Measurements from ENCODE around the gene SMIM44. TPM values are rescaled to one million over a fixed set of nuclear protein-coding genes. Genes with fewer than 3 reads are reported as not detected.

The SMIM44 gene
- total RNA-seq, 4 donors from 2014 or later = not detected

- Histone ChIP-seq H3K4me1 (peaks cover 19% of the 10 kb centered on the region), H3K4me3 (no peak overlapping the region), H3K27me3 (no peaks in the 10 kb centered on the region), H3K9me3 (no peaks in the 10 kb centered on the region), H3K27ac (peak overlapping the region; percentile 22), H3K36me3 (peaks cover 51% of the 10 kb centered on the region)
- 73% methylated on average over 7 of the region's 7 CpGs for WGBS
- TF ChIP-seq, protein P1, sequence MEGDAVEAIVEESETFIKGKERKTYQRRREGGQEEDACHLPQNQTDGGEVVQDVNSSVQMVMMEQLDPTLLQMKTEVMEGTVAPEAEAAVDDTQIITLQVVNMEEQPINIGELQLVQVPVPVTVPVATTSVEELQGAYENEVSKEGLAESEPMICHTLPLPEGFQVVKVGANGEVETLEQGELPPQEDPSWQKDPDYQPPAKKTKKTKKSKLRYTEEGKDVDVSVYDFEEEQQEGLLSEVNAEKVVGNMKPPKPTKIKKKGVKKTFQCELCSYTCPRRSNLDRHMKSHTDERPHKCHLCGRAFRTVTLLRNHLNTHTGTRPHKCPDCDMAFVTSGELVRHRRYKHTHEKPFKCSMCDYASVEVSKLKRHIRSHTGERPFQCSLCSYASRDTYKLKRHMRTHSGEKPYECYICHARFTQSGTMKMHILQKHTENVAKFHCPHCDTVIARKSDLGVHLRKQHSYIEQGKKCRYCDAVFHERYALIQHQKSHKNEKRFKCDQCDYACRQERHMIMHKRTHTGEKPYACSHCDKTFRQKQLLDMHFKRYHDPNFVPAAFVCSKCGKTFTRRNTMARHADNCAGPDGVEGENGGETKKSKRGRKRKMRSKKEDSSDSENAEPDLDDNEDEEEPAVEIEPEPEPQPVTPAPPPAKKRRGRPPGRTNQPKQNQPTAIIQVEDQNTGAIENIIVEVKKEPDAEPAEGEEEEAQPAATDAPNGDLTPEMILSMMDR (IDR thresholded peaks at IDR 0.05) = no peak
- TF ChIP-seq POLR2AphosphoS5 (IDR thresholded peaks at IDR 0.05) = no peak
- TF ChIP-seq POLR2A (IDR thresholded peaks at IDR 0.05) = no peak
- no peak for TF ChIP-seq EP300 (IDR thresholded peaks at IDR 0.05)
- no peak for DNase-seq (ENCODE audit: low spot score in 2 of 2)
These were observed 37.8 kb upstream of the SMIM44 start for GRCh38 chr19:3521104-3521445.

- TF ChIP-seq, protein P1 (IDR thresholded peaks at IDR 0.05) = no peak
- TF ChIP-seq POLR2A (IDR thresholded peaks at IDR 0.05) = no peak
- no peak for TF ChIP-seq EP300 (IDR thresholded peaks at IDR 0.05)
- no peak for TF ChIP-seq POLR2AphosphoS5 (IDR thresholded peaks at IDR 0.05)
- no peaks in the 10 kb centered on the region for H3K27me3 ChIP-seq
- H3K4me1 ChIP-seq = peaks cover 19% of the 10 kb centered on the region
- peak overlapping the region; percentile 22 for H3K27ac ChIP-seq
- H3K4me3 ChIP-seq = no peak overlapping the region
- peaks cover 45% of the 10 kb centered on the region for H3K36me3 ChIP-seq
- WGBS = 62% methylated on average over 22 of the region's 37 CpGs
- peak in 1 of 2 donors; percentile 66 for DNase-seq (ENCODE audit: low spot score in 2 of 2)
- H3K9me3 ChIP-seq = no peaks in the 10 kb centered on the region
These were observed 37.2 kb upstream of the SMIM44 start for GRCh38 chr19:3520166-3521103.

GRCh38 chr19:3519126-3519525, 35.9 kb upstream of the SMIM44 start:
- Histone ChIP-seq H3K9me3 (no peaks in the 10 kb centered on the region), H3K4me1 (peaks cover 19% of the 10 kb centered on the region), H3K27ac (no peak overlapping the region), H3K4me3 (no peak overlapping the region), H3K27me3 (no peaks in the 10 kb centered on the region), H3K36me3 (peaks cover 35% of the 10 kb centered on the region)
- 74% methylated on average over 3 of the region's 18 CpGs for WGBS
- TF ChIP-seq POLR2A (IDR thresholded peaks at IDR 0.05) (no peak), POLR2AphosphoS5 (IDR thresholded peaks at IDR 0.05) (no peak), EP300 (IDR thresholded peaks at IDR 0.05) (no peak)
- TF ChIP-seq, protein P1 (IDR thresholded peaks at IDR 0.05) = no peak
- DNase-seq (ENCODE audit: low spot score in 2 of 2) = no peak

GRCh38 chr19:3518659-3519058, 35.4 kb upstream of the SMIM44 start:
- Histone ChIP-seq H3K9me3 (no peaks in the 10 kb centered on the region), H3K4me3 (no peak overlapping the region), H3K27me3 (no peaks in the 10 kb centered on the region), H3K27ac (no peak overlapping the region), H3K4me1 (peaks cover 19% of the 10 kb centered on the region), H3K36me3 (peaks cover 30% of the 10 kb centered on the region)
- no peak for DNase-seq (ENCODE audit: low spot score in 2 of 2)
- no peak for TF ChIP-seq EP300 (IDR thresholded peaks at IDR 0.05)
- TF ChIP-seq, protein P1 (IDR thresholded peaks at IDR 0.05) = no peak
- no peak for TF ChIP-seq POLR2AphosphoS5 (IDR thresholded peaks at IDR 0.05)
- no peak for TF ChIP-seq POLR2A (IDR thresholded peaks at IDR 0.05)
- 79% methylated on average over 2 of the region's 2 CpGs for WGBS

GRCh38 chr19:3518255-3518654, 35.0 kb upstream of the SMIM44 start:
- no peak for DNase-seq (ENCODE audit: low spot score in 2 of 2)
- Histone ChIP-seq H3K9me3 (no peaks in the 10 kb centered on the region), H3K4me1 (peaks cover 19% of the 10 kb centered on the region), H3K27me3 (no peaks in the 10 kb centered on the region), H3K27ac (no peak overlapping the region), H3K36me3 (peaks cover 26% of the 10 kb centered on the region), H3K4me3 (no peak overlapping the region)
- WGBS = 83% methylated on average over 10 of the region's 10 CpGs
- no peak for TF ChIP-seq EP300 (IDR thresholded peaks at IDR 0.05)
- TF ChIP-seq, protein P1 (IDR thresholded peaks at IDR 0.05) = no peak
